Anterior cingulate cortex (tissue), 58 donors: ENCODE results near the gene TBC1D2B.
A peak's percentile ranks its signal among the peaks of the same experiment; 100 is the strongest.

Source experiments
- DNase-seq, 58 donors: peaks; one replicate each; lab custom pipeline; 2025; lab: John Stamatoyannopoulos, UW

Gene TBC1D2B

GRCh38 chr15:78075490-78076230, 1.9 kb downstream of the TBC1D2B start:
- DNase-seq, result no peak

GRCh38 chr15:78073046-78073787, 4.3 kb downstream of the TBC1D2B start:
- DNase-seq, result no peak

GRCh38 chr15:78072080-78072892, 5.2 kb downstream of the TBC1D2B start:
- peak in 9 of 58 donors; percentile 23 to 61 (median 41) for DNase-seq

- no peak for DNase-seq
Observed at GRCh38 chr15:78071383-78071782, 6.1 kb downstream of the TBC1D2B start.

- no peak for DNase-seq
Observed at GRCh38 chr15:78070049-78070700, 7.3 kb downstream of the TBC1D2B start.

GRCh38 chr15:78069462-78070029, 8.0 kb downstream of the TBC1D2B start:
- DNase-seq, result no peak

- DNase-seq, result no peak
Observed at GRCh38 chr15:78069052-78069414, 8.5 kb downstream of the TBC1D2B start.

GRCh38 chr15:78067328-78068228, 9.9 kb downstream of the TBC1D2B start:
- peak in 1 of 58 donors; percentile 14 for DNase-seq

- no peak for DNase-seq
Observed at GRCh38 chr15:78065973-78066946, 11.3 kb downstream of the TBC1D2B start.

- DNase-seq, result peak in 14 of 58 donors; percentile 25 to 73 (median 41)
Observed at GRCh38 chr15:78065284-78065872, 12.1 kb downstream of the TBC1D2B start.

GRCh38 chr15:78064544-78064943, 13.0 kb downstream of the TBC1D2B start:
- no peak for DNase-seq

- no peak for DNase-seq
Observed at GRCh38 chr15:78063970-78064385, 13.5 kb downstream of the TBC1D2B start.

GRCh38 chr15:78063217-78063616, 14.3 kb downstream of the TBC1D2B start:
- DNase-seq, result no peak

- DNase-seq, result peak in 2 of 58 donors; percentile 19 to 42
Observed at GRCh38 chr15:78061963-78062427, 15.5 kb downstream of the TBC1D2B start.

- DNase-seq, result no peak
Observed at GRCh38 chr15:78060232-78060631, 17.3 kb downstream of the TBC1D2B start.

- no peak for DNase-seq
Observed at GRCh38 chr15:78059110-78059839, 18.2 kb downstream of the TBC1D2B start.
